Neural progenitor cell (in vitro differentiated cells): Measurements from ENCODE around the gene CCT8L2. TPM values are rescaled to one million over a fixed set of nuclear protein-coding genes. Genes with fewer than 3 reads are reported as not detected.
"Not testable (repeated sequence)": the region's sequence is repeated elsewhere in the genome, so short reads cannot be mapped to it uniquely, and the experiment has no call there.

Experiments used
- DNase-seq: peaks from one replicate; pipeline ENCODE4 v3.0.0-alpha.2; 2016; ENCODE audit warnings: low spot score
- H2AFZ ChIP-seq: fragments of 200-600 bp; sonication (generic); replicated peaks from 2 replicates; pipeline ENCODE4 v1.6.1; 2016; ENCODE audit warnings: antibody characterized with exemption
- H3F3A ChIP-seq: fragments of 200-600 bp; sonication (generic); 2 replicates; pipeline ENCODE4 v1.6.1; 2016; ENCODE audit warnings: antibody characterized with exemption, low read depth
- H3K27ac ChIP-seq: fragments of 200-600 bp; sonication (generic); 2 replicates; pipeline ENCODE4 v1.5.1; 2016; ENCODE audit warnings: mild to moderate bottlenecking
- H3K27me3 ChIP-seq: fragments of 200-600 bp; sonication (generic); 2 replicates; pipeline ENCODE4 v1.6.1; 2016; ENCODE audit warnings: mild to moderate bottlenecking, moderate library complexity
- H3K36me3 ChIP-seq: fragments of 200-600 bp; sonication (generic); 2 replicates; pipeline ENCODE4 v1.5.1; 2016
- H3K4me1 ChIP-seq: fragments of 200-600 bp; sonication (generic); 2 replicates; pipeline ENCODE4 v1.6.1; 2016; ENCODE audit warnings: mixed run types
- H3K4me2 ChIP-seq: fragments of 200-600 bp; sonication (generic); 2 replicates; pipeline ENCODE4 v1.6.1; 2016
- H3K4me3 ChIP-seq: fragments of 200-600 bp; sonication (generic); 2 replicates; pipeline ENCODE4 v1.5.1; 2016
- H3K79me2 ChIP-seq: fragments of 200-600 bp; sonication (generic); 2 replicates; pipeline ENCODE4 v1.6.1; 2016; ENCODE audit warnings: low read depth
- H3K9ac ChIP-seq: fragments of 200-600 bp; sonication (generic); 2 replicates; pipeline ENCODE4 v1.6.1; 2016
- H3K9me3 ChIP-seq: fragments of 200-600 bp; sonication (generic); 2 replicates; pipeline ENCODE4 v1.5.1; 2016; ENCODE audit warnings: low read depth
- H4K20me1 ChIP-seq: fragments of 200-600 bp; sonication (generic); 2 replicates; pipeline ENCODE4 v1.6.1; 2016; ENCODE audit warnings: low read depth
- H3K27ac Mint-ChIP-seq: 3 replicates; pipeline ENCODE4 v1.8.0; 2021; ENCODE audit warnings: mixed read lengths
- H3K27me3 Mint-ChIP-seq: 2 replicates; pipeline ENCODE4 v1.8.0; 2022; ENCODE audit warnings: low read depth, mild to moderate bottlenecking, inconsistent platforms, moderate library complexity, mixed read lengths; ENCODE audit not compliant: insufficient read depth
- H3K36me3 Mint-ChIP-seq: 3 replicates; pipeline ENCODE4 v1.8.0; 2021; ENCODE audit warnings: mixed read lengths
- H3K4me1 Mint-ChIP-seq: 3 replicates; pipeline ENCODE4 v1.8.0; 2021; ENCODE audit warnings: mixed read lengths
- H3K4me3 Mint-ChIP-seq: 3 replicates; pipeline ENCODE4 v1.8.0; 2021; ENCODE audit warnings: mild to moderate bottlenecking, moderate library complexity, mixed read lengths
- H3K9me3 Mint-ChIP-seq: 3 replicates; pipeline ENCODE4 v1.8.0; 2020; ENCODE audit warnings: mixed read lengths
- CTCF ChIP-seq: fragments of 200-600 bp; sonication (generic); IDR thresholded peaks from 2 replicates; pipeline ENCODE4 v1.5.1; 2017; ENCODE audit warnings: antibody characterized with exemption, mild to moderate bottlenecking
- EZH2 ChIP-seq: fragments of 200-600 bp; sonication (generic); IDR thresholded peaks from 2 replicates; pipeline ENCODE4 v1.6.1; 2017; ENCODE audit warnings: antibody characterized with exemption, mild to moderate bottlenecking, moderate library complexity
- EZH2phosphoT487 ChIP-seq: fragments of 200-600 bp; sonication (generic); IDR thresholded peaks from 2 replicates; pipeline ENCODE4 v1.6.1; 2017; ENCODE audit warnings: antibody characterized with exemption
- total RNA-seq: library from RNA; depleted of rRNA; stranded (reverse); fragments of >200 nt; gene quantifications from 2 replicates; pipeline ENCODE4 v1.2.3, GENCODE V29; 2015; ENCODE audit warnings: low replicate concordance

The CCT8L2 gene
- total RNA-seq, 1 donor from 2014 or later = not detected

GRCh38 chr22:16615606-16616245, 23.1 kb upstream of the CCT8L2 start:
- H3K27ac Mint-ChIP-seq, H3K27me3 ChIP-seq, H3K4me2 ChIP-seq, DNase-seq, H4K20me1 ChIP-seq, H3K27me3 Mint-ChIP-seq, H3K4me3 Mint-ChIP-seq, H3K79me2 ChIP-seq, H2AFZ ChIP-seq, H3K9ac ChIP-seq, H3F3A ChIP-seq, H3K9me3 ChIP-seq, H3K4me1 ChIP-seq, H3K36me3 Mint-ChIP-seq, H3K36me3 ChIP-seq, H3K27ac ChIP-seq, H3K4me1 Mint-ChIP-seq, H3K4me3 ChIP-seq: not testable (repeated sequence)
- peaks cover 47% of the 10 kb centered on the region for H3K9me3 Mint-ChIP-seq

- no peak overlapping the region for H3K9ac ChIP-seq
- no peaks in the 10 kb centered on the region for H3K79me2 ChIP-seq
- no peak overlapping the region for H3K27ac Mint-ChIP-seq
- no peak overlapping the region for H3K4me3 ChIP-seq
- no peak overlapping the region for H3K27ac ChIP-seq
- no peak for TF ChIP-seq EZH2
- no peak for TF ChIP-seq EZH2phosphoT487
- TF ChIP-seq CTCF = no peak
- peaks cover 2% of the 10 kb centered on the region for H3K27me3 Mint-ChIP-seq
- no peaks in the 10 kb centered on the region for H3K36me3 ChIP-seq
- H3K4me2 ChIP-seq = no peak overlapping the region
- no peaks in the 10 kb centered on the region for H3K36me3 Mint-ChIP-seq
- H3K9me3 ChIP-seq = peaks cover 4% of the 10 kb centered on the region
- no peaks in the 10 kb centered on the region for H3K27me3 ChIP-seq
- H4K20me1 ChIP-seq = no peaks in the 10 kb centered on the region
- H3K4me3 Mint-ChIP-seq = no peak overlapping the region
- no peaks in the 10 kb centered on the region for H3F3A ChIP-seq
- no peak overlapping the region for H2AFZ ChIP-seq
- peaks cover 54% of the 10 kb centered on the region for H3K9me3 Mint-ChIP-seq
- no peaks in the 10 kb centered on the region for H3K4me1 ChIP-seq
- no peaks in the 10 kb centered on the region for H3K4me1 Mint-ChIP-seq
- no peak for DNase-seq
Observed at GRCh38 chr22:16609548-16610261, 17.1 kb upstream of the CCT8L2 start.

GRCh38 chr22:16608931-16609330, 16.3 kb upstream of the CCT8L2 start:
- Histone ChIP-seq H3K9ac (no peak overlapping the region), H3K36me3 (no peaks in the 10 kb centered on the region), H2AFZ (no peak overlapping the region), H3K4me2 (no peak overlapping the region), H3F3A (no peaks in the 10 kb centered on the region), H4K20me1 (no peaks in the 10 kb centered on the region), H3K4me1 (no peaks in the 10 kb centered on the region), H3K9me3 (peaks cover 4% of the 10 kb centered on the region), H3K27me3 (no peaks in the 10 kb centered on the region), H3K79me2 (no peaks in the 10 kb centered on the region), H3K4me3 (no peak overlapping the region), H3K27ac (no peak overlapping the region)
- Mint-ChIP-seq H3K4me3 (no peak overlapping the region), H3K27ac (no peak overlapping the region), H3K4me1 (no peaks in the 10 kb centered on the region), H3K27me3 (peaks cover 2% of the 10 kb centered on the region), H3K36me3 (no peaks in the 10 kb centered on the region), H3K9me3 (peaks cover 50% of the 10 kb centered on the region)
- no peak for TF ChIP-seq EZH2phosphoT487
- TF ChIP-seq EZH2 = no peak
- no peak for TF ChIP-seq CTCF
- DNase-seq = no peak

- not testable (repeated sequence) for DNase-seq, H3K4me3 Mint-ChIP-seq, H3K27ac Mint-ChIP-seq, H3F3A ChIP-seq, H3K9me3 ChIP-seq, H3K4me1 ChIP-seq, H3K27me3 ChIP-seq, H3K36me3 Mint-ChIP-seq, H2AFZ ChIP-seq, H3K36me3 ChIP-seq, H3K4me3 ChIP-seq, H3K79me2 ChIP-seq, H3K4me1 Mint-ChIP-seq, H3K27ac ChIP-seq, H4K20me1 ChIP-seq, H3K9ac ChIP-seq, H3K4me2 ChIP-seq, H3K27me3 Mint-ChIP-seq
- peaks cover 38% of the 10 kb centered on the region for H3K9me3 Mint-ChIP-seq
Observed at GRCh38 chr22:16604257-16604998, 11.8 kb upstream of the CCT8L2 start.

- H4K20me1 ChIP-seq, H3K4me1 Mint-ChIP-seq, H3F3A ChIP-seq, H3K9ac ChIP-seq, H3K36me3 ChIP-seq, H3K9me3 ChIP-seq, H3K27ac Mint-ChIP-seq, DNase-seq, H3K27ac ChIP-seq, H3K27me3 ChIP-seq, H3K4me1 ChIP-seq, H3K4me2 ChIP-seq, H3K4me3 Mint-ChIP-seq, H3K27me3 Mint-ChIP-seq, H3K79me2 ChIP-seq, H2AFZ ChIP-seq, H3K36me3 Mint-ChIP-seq, H3K4me3 ChIP-seq: not testable (repeated sequence)
- peaks cover 36% of the 10 kb centered on the region for H3K9me3 Mint-ChIP-seq
Observed at GRCh38 chr22:16603770-16604242, 11.2 kb upstream of the CCT8L2 start.
